GM21367 (cell line): ENCODE data around the gene TWF2.

Experiments
- ATAC-seq: cut with Tn5 transposase; IDR thresholded peaks from one replicate; pipeline ENCODE4 v1.9.1; 2021; ENCODE audit not compliant: unreplicated experiment

TWF2 gene

DNA sequence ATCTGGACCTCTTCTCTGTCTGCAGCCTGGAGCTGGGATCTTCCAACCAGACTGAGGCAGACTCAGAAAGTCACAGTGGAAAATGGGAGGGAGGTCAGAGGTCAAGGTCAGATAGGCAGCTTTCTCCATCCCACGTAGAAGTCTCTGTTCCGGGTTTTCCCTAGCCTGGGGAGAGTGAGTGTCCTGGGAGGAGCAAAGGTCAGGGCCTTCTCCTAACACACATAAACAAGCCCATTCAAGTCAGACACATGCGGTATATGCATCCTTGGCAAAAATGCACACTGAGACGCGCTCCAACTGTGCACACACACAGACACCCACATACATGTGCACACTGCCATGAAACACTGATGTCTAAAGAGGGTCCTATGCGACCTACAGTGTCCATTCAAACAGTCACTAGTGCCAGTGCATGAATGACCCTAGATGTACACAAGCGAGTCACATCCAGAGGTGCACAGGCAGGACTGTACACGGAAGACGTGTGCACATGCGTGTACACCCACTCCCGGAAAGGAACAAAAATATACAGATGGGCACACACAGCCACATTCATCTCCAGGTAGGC lies 681 bp downstream of the TWF2 start:
- no peak for ATAC-seq

DNA sequence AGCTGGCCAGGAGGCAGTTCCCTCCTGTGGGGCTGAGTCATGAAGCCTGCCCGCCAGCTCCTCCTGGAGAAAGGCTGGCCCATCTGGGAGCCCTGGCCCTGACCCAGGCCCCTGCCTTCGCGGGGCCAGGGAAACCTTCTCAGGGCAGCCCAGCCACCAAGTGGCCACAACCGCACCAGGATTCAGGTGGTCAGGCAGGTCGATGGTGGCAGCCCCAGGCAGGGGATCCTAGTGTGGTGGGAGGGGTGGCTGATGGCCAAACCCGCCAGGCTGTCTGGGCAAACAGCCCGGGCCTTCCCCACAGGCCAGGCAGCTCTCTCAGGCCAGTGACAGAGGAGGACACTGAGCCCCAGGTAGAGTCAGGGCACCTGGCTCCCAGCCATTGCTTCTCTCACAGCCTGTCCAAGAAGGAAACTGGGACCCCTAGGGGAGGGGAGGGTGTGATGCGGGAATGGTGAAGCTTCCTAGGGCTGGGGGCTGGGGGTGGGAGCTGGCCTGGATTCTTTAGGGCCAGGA lies 1.2 kb downstream of the TWF2 start:
- ATAC-seq, result no peak

DNA sequence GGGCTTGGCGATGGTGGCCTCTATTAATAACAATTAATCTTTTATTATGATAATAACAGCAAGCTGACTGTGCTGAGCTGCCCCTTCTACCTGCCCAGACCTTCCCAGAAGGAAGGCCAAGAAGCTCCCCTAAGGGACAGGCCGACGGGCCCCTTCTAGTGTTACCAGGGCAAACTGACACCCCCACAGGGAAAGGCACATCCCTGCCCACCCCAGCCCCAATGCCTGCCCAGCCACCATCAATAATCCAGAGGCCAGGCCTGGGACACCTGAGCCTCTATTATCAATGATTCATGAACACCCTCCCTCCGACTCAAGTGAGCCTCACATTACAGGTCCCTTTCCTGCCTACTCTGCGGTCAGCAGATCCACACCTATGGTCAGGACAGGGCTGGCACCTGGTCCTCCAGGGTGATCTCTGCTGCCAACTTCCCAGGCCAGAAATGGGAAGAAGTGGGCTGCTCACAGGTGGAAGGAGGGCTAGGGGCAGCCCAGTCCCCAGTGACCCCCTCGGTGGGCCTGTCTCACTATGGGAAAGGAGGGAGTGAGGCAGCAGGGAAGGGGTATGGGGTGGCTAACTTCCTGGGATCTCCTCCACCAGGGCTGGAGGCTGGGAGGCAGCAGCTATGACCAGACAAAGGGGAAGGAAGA lies 1.8 kb downstream of the TWF2 start:
- no peak for ATAC-seq

DNA sequence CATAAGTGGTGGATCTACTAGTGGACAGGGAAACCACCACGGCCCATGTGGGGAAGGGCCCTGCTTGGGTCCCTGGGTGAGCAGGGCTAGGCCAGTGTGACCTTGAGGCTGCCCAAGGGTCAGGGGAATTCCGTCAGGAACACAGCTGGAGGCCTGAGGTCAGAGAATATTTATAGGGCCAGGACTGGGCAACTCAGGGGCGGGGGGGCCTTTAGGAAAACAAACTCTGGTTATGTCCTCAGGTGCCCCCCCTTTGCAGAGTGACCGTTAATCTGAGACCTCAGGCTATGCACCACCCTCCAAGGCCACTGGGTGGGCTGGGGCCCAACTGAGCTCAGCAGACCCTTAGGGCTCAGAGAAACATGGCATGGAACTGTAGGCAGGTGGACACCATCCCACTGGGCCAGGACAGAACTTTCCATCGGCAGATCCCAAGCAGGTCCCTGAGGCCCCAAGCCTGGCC lies 2.5 kb downstream of the TWF2 start:
- ATAC-seq, result no peak

DNA sequence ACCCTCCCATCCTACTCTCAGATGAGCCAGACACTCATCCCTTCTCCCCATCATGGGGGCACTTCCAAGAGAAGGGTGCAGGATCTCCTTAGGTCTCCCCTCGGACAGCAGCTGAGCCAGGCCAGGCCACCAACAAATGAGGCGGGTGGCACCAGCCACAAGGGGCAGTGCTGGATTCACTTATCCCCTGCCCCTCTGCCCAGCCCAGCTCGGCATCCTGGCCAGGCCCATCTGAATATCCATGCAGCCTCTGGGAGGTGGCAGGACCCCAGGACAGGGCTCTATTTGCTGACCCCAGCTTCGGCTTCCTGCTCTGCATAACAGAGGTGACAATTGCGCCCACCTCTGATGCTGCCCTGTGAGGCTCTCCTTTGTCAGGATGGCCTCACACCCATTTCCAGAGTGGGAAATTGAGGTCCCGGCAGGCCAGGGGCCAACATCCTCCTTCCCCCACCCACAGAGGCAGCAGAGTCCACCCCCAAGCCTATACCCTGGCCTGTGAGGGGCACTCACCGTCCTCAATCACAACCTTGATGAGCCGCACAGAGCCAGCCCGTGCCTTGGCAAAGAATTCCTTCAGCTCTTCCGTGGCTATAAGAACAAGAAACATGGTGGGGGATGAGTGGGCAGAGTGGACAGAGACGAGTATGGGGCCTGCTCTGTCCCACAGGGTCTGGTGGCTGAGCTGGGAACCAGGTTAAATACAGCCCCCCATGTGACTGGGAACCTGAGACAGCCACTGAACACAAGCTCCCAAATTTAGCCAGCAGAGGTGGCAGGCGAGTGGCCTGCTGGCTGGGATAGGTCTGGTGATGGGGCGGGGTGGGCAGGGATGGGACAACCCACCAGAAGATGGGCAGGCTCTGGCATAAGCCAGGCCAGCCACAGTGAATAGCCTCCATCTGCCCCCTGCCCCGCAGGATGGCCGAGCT lies 4.2 kb downstream of the TWF2 start:
- no peak for ATAC-seq

DNA sequence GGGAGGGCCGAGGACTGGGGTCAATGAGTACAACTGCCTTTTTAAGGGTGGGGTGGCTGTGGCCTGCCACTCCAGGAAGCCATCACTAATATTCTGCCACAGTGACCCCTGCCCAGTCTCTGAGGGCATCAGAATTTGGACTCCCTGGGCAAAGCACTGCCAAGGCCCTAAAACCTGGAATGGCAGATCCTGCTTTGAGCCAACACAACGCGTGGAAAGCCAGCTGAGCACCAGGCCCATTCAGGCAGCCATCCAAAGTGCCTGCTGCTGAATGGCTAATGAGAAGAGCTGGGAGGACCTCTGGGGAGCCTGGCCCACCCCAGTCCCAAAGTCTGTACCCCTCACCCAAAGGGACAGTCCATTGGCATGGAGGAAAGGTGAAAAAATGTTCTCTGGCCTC lies 5.0 kb downstream of the TWF2 start:
- ATAC-seq, result no peak

DNA sequence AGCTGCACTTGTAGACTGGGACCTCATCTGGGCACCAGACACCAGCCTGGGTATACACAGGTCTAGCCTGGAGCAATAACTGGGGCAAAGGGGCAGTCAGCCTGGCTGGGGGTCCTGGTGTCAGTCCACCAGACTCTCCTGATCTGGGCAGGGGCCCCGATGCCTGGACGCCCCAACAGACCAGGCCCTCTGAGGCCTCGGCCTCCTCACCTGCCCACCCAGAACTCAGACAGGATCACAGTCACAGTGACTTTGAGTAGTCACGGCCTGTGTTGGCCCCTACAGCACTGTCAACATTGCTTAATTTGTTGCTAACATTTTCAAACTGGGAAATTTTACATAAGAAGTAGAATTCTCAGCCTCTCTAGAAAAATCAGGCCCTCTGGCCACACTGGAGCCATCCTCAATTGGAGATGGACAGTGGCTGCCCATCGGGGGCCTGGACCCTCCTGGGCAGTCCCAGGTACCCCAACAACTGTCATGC lies 5.8 kb downstream of the TWF2 start:
- no peak for ATAC-seq

DNA sequence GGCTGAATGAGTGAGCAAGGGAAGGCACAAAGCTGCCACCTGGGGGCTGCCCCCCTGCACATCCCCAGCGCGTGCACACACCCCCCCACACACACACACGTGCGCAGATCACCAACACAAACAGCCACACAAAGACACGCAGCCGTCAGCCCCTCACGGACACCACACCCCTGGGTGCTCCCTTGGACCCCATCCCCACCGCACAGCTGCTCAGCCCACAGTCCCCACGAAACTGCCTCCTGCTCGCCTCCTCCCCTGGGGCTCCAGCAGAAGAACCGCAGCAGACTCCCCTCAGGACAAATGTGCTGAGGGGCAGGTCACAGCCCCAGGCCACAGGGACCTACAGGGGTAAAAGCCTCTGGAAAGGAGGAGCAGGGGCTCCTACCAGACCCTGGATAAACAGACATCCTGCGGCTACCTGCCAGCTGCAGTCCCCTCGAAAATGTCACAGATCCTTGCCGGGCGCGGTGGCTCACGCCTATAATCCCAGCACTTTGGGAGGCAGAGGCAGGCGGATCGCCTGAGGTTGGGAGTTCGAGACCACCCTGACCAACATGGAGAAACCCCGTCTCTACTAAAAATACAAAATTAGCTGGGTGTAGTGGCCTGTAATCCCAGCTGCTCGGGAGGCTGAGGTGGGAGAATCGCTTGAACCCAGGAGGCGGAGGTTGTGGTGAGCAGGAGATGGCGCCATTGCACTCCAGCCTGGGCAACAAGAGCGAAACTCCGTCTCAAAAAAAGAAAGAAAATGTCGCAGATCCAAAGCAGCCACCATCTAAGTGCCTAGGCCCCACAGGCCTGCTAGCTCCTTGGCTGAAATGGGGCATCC lies 6.5 kb downstream of the TWF2 start:
- ATAC-seq, result no peak

DNA sequence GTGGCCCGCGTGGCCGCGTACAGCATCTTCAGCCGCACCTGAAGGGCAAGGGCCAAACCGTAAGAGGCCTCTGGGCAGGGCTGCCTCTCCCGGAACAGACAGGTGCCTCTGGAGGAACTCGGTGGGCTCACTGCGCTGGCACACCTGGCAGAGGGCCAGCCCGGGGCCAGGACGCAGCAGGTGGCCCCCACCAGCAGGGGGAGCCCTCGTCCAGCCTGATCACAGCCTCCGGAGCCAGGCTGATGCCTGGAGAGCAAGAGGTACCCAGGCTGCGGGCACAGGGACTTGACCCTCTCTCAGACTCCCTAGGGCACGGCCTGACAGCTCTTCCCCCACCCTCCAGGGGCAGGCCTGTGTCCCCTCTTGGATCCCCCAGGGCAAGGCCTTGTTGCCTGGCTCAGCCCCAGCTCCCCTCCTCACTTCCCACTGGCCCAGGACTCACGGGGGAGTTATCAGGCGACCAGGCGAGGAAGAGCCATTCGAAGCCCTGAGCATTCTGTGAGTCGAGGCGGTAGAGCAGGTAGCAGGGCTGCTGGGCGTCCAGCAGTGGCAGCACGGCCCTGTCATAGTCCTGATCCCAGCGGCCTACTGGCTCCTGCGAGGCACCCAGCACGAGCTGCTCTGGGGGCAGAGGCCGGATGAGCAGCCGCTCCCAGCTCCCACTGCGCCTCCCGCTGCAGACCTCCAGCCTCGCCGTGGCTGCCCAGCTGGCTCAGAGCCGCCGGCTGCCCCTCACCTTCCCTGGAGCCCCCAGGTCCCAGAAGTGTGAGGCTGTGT lies 7.3 kb downstream of the TWF2 start:
- ATAC-seq, result no peak

DNA sequence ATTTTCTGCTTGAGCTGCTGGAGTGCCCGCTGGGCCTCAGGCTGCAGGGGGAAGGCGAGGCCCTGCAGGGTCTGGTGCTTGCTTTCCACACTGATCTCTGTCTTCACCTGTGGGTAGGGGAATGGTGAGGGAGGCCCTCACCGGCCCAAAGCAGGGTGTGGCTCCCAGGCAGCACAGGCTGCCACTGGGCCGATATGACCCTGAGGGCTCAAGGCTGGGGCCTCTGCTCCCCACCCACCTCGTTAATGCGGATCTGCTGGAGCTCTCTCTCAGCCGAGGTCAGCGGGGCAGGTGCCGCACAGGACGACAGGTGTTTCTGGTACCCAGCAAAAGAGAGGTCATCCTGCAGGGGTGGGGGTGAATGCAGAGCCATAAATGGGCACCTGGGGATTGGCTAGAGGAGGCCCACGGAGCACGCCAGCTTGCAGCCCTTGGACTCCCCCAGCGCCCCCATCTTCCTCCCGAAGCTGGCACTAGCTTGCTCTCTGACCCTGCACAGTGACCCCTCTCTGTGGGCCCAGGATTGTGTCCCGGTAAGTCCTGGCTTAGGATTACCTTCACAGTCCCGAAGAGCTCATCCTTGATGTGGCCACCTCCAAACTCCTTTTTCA lies 8.0 kb downstream of the TWF2 start:
- no peak for ATAC-seq

DNA sequence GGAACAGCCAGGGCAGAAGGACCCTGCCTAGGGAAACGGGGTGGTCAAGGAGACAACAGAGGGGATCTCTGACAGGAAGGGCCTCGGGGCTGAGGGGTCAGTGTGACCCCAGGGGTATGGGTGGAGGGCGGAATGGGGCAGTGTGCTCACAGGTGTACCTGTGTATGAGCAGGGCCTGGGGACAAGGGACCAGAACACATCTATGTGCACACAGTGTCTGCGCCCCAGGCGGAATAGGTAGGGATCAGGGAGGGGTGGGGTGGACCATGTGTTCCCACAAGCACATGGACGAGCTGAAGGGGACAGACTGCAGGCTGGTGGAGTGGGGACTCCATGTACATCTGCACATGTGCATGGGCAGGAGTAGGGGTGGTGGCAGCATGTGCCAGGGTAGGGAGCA lies 8.5 kb downstream of the TWF2 start:
- ATAC-seq, result no peak

DNA sequence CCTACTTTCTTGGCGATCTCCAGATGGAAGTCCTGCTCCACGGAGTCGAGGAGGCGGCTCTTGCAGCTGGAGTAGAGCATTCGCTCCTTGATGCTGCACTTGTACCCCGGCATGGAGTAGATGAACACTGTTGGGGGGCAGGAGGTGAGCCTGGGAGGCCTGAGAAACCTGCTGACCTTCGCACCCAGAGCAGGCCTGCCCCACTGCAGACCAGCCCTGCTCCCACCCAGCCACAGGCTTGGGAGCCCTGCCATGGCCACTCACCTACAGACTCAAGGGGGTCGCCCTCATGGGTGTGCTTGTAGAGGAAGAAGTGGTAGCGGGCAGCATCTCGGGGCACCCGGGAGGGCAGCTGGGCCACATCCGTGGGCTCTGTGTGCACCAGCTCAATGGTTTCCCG lies 9.3 kb downstream of the TWF2 start:
- no peak for ATAC-seq

DNA sequence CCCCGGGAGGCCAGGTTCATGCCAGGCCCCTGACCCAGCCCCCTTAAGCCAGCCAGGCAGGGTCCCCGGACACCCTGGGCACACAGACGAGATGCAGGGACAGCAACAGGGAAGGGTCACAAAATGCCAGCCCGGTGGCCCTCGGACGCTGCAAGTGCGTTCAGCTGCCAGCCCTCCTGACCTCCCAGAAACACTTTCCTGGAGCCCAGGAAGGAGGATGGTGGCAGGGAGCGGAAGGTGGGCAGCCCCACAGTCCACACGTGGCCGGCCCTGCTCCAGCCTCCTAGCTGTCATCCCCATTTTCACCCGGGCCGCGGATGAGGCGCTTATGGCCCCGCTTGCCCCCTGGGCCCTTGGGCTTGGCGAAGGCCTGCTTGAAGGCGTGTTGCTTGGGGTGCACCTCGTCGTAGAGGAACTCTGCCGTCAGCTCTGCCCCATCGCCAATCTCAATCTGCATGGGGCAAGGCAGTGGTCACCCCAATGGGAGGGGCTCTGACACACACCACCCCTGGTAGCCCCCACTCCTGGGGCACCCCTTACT lies 10.1 kb downstream of the TWF2 start:
- no peak for ATAC-seq

DNA sequence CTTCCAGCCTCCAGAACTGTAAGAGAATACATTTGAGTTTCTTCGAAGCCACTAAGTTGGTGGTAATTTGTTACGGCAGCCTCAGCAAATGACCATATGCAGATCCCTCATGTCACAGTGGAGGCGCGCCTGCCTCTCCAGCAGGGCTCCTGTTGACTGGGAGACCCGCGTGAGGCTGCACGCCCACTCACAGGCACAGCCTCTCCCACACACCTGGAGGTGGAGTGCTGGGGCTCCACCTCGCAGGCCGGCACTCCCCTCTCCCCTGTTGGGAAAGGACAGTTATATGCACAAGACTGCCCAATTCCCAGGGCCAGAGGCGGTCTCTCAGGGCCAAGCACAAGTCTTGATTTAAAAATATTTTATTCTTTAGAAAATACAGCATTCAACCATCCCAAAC lies 10.7 kb downstream of the TWF2 start:
- no peak for ATAC-seq

DNA sequence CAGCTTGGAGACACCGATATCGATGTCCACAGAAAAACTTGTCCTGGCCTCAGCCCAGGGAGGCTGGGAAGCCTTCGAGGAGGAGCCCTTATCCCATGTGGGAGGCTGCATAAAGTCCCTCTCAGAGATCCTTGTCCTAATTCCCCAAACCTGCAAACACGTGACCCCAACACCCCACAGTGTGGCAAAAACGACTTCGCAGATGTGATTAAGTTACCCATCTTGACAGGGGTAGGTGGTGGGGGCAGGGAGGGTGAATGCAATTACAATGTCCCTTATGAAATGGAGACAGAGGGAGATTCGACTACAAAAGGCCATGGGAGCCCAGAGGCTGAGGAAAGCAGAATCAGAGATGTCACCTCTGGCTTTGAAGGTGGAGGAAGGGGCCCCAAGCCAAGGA lies 11.2 kb downstream of the TWF2 start:
- ATAC-seq, result no peak

DNA sequence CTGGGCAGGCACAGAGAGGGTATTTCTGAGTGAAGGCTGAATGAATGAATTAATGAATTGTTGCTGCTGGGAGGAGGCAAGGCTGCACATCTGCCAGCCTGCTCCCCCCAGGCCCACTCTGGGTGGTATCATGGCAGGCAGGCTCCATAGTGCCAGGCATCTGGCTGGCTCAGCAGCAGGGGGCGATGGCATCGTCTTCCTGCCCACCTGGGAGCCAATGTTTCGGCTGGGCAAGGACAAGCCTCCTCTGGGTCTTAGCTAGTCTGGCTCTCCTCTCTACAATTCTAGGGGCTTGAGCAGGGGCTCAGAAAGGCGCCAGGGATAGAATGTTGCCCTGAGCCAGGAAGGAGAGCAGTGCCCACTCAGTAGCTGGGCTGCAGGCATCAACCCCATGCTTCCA lies 11.8 kb downstream of the TWF2 start:
- ATAC-seq, result no peak

DNA sequence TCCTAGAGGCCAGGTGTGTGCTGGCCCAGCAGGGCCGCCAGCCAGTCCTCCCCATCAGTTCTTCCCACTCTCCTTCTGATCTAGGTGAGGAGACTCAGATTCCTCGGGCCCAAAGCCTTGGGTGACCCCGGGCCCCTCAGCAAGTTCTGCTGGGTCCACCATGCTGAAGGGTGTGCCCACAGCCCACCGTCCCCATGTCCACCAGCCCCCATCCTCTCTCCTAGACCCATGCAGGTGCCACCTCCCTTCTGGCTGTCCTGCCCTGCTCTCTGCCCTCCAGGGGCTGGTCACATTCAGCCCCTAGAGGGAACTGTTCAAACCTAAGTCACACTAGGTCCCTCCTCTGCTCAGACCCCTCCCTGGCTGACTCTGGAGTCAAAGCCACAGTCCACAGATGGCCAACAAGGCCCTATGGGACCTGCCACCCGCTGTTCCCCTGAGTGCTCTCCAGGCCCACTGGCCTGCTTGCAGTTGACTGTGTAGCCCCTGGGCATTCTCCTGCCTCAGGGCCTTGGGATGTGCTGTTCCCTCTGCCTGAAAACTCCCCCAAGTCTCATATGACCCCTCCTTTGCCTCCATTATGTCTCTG lies 12.6 kb downstream of the TWF2 start:
- peak; percentile 2 for ATAC-seq

DNA sequence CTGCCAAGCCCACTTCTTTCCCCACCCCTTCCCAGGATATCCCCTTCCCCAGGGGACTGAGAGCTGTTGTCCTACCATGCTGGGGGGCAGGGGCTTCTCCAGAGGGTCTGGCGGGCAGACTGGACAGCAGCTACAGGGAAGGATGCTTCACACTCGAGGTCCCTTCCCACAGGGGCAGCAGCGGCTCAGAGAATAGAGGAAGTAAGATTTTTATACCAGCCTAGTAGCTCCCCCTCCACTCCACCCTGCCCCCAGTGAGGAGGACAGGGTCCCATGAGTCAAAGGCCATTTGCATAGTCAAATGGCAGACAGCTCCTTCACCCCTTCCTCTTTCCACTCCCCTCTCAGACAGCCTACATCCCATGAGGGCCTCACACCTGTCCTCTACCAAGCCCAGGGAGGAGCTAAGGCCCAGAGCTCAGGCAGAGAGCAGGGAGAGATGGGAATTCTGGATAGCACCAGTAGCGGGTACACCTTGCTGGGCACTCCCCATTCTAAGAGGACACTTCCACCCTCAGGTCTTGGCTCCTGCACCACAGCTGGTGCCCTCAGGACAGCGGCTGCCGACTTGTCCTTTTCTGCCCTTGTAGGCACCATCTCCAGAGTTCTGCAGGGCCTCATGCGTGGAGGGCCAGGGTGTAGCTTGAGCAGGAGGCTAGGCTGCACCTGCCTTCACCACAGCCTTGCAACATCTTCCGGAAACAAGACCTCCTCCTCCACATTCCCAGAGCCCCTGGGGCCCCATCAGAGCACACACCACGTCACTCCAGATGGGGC lies 13.3 kb downstream of the TWF2 start, which contains the start of gene TLR9:
TSS of gene TLR9 (minus strand) at position 194 of the 777 bp plus-strand sequence. CDS start at position 78, 116 bp downstream.
- ATAC-seq, result peak; percentile 76
